ENCODE data around the gene MYO1F.

GRCh38 chr19:8528500-8528899 is 48.7 kb downstream of the MYO1F start:
- no peak for TF ChIP-seq POLR2A (IDR thresholded peaks at IDR 0.05)
- TF ChIP-seq, protein P1, sequence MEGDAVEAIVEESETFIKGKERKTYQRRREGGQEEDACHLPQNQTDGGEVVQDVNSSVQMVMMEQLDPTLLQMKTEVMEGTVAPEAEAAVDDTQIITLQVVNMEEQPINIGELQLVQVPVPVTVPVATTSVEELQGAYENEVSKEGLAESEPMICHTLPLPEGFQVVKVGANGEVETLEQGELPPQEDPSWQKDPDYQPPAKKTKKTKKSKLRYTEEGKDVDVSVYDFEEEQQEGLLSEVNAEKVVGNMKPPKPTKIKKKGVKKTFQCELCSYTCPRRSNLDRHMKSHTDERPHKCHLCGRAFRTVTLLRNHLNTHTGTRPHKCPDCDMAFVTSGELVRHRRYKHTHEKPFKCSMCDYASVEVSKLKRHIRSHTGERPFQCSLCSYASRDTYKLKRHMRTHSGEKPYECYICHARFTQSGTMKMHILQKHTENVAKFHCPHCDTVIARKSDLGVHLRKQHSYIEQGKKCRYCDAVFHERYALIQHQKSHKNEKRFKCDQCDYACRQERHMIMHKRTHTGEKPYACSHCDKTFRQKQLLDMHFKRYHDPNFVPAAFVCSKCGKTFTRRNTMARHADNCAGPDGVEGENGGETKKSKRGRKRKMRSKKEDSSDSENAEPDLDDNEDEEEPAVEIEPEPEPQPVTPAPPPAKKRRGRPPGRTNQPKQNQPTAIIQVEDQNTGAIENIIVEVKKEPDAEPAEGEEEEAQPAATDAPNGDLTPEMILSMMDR (IDR thresholded peaks at IDR 0.05) = no peak
- TF ChIP-seq EP300 (IDR thresholded peaks at IDR 0.05; ENCODE audit: low read depth) = no peak

All from transverse colon (tissue), 3 donors.